Stimulated activated naive CD8-positive, alpha-beta T cell treated with anti-CD3 and anti-CD28 coated beads, Interleukin-15, amount 100 ng/mL, for 72 hours (primary cell): ENCODE results near the gene ST6GALNAC2.
"Not testable (repeated sequence)": the region's sequence is repeated elsewhere in the genome, so short reads cannot be mapped to it uniquely, and the experiment has no call there.

Experiments
- ATAC-seq: fragments of 150-1000 bp; cut with Tn5 transposase; 2 replicates; pipeline ENCODE4 v1.10.0; 2021; ENCODE audit warnings: mild to moderate bottlenecking, moderate library complexity
- DNase-seq, 2 donors: peaks; one replicate each; pipeline ENCODE4 v3.0.0; 2021 to 2022
- H3K27ac Mint-ChIP-seq, 2 donors: one replicate each; pipeline ENCODE4 v1.8.0; 2022; ENCODE audit warnings: mild to moderate bottlenecking in 2 of 2, mixed read lengths in 2 of 2, moderate library complexity in 2 of 2
- H3K27me3 Mint-ChIP-seq: one replicate; pipeline ENCODE4 v1.8.0; 2022; ENCODE audit warnings: mixed read lengths
- H3K4me1 Mint-ChIP-seq: one replicate; pipeline ENCODE4 v1.8.0; 2022; ENCODE audit warnings: mild to moderate bottlenecking, mixed read lengths
- H3K4me3 Mint-ChIP-seq, 2 donors: one replicate each; pipeline ENCODE4 v1.8.0; 2022; ENCODE audit warnings: mild to moderate bottlenecking in 2 of 2, mixed read lengths in 2 of 2, moderate library complexity in 1 of 2
- H3K9me3 Mint-ChIP-seq, 2 donors: one replicate each; pipeline ENCODE4 v1.8.0; 2022; ENCODE audit warnings: mixed read lengths in 2 of 2

Gene ST6GALNAC2

GRCh38 chr17:76612465-76612864, 26.8 kb upstream of the ST6GALNAC2 start:
- Mint-ChIP-seq H3K9me3 (no peaks in the 10 kb centered on the region), H3K27me3 (no peaks in the 10 kb centered on the region), H3K4me1 (no peaks in the 10 kb centered on the region), H3K4me3 (no peak overlapping the region), H3K27ac (no peak overlapping the region)
- ATAC-seq (no peak), DNase-seq (no peak)

- no peak overlapping the region for H3K27ac Mint-ChIP-seq
- no peaks in the 10 kb centered on the region for H3K27me3 Mint-ChIP-seq
- H3K4me3 Mint-ChIP-seq, result no peak overlapping the region
- DNase-seq (no peak), ATAC-seq (no peak)
- H3K4me1 Mint-ChIP-seq, result no peaks in the 10 kb centered on the region
- no peaks in the 10 kb centered on the region for H3K9me3 Mint-ChIP-seq
These were observed 26.1 kb upstream of the ST6GALNAC2 start for GRCh38 chr17:76611758-76612157.

- not testable (repeated sequence) for H3K27ac Mint-ChIP-seq, ATAC-seq, H3K9me3 Mint-ChIP-seq, H3K4me3 Mint-ChIP-seq, DNase-seq, H3K27me3 Mint-ChIP-seq, H3K4me1 Mint-ChIP-seq
These were observed 25.6 kb upstream of the ST6GALNAC2 start for GRCh38 chr17:76611080-76611749.

GRCh38 chr17:76606685-76607084, 21.0 kb upstream of the ST6GALNAC2 start:
- H3K4me1 Mint-ChIP-seq, DNase-seq, H3K27ac Mint-ChIP-seq, ATAC-seq, H3K4me3 Mint-ChIP-seq, H3K27me3 Mint-ChIP-seq: not testable (repeated sequence)
- peaks cover 0 to 14% of the 10 kb centered on the region in 2 donors for H3K9me3 Mint-ChIP-seq

GRCh38 chr17:76601065-76601464, 15.4 kb upstream of the ST6GALNAC2 start:
- DNase-seq, result no peak
- ATAC-seq, result no peak
- H3K4me3 Mint-ChIP-seq, result no peak overlapping the region
- peaks cover 44% of the 10 kb centered on the region for H3K27me3 Mint-ChIP-seq
- peaks cover 17% of the 10 kb centered on the region for H3K4me1 Mint-ChIP-seq
- H3K9me3 Mint-ChIP-seq, result peaks cover 0 to 14% of the 10 kb centered on the region in 2 donors
- H3K27ac Mint-ChIP-seq, result peak overlapping the region in 1 of 2 donors; percentile 3

GRCh38 chr17:76599694-76600460, 14.2 kb upstream of the ST6GALNAC2 start:
- ATAC-seq, result no peak
- peaks cover 17% of the 10 kb centered on the region for H3K4me1 Mint-ChIP-seq
- DNase-seq, result no peak

GRCh38 chr17:76598004-76598439, 12.4 kb upstream of the ST6GALNAC2 start:
- Mint-ChIP-seq H3K27me3 (peaks cover 59% of the 10 kb centered on the region), H3K4me1 (peaks cover 17% of the 10 kb centered on the region), H3K27ac (no peak overlapping the region), H3K9me3 (peaks cover 0 to 12% of the 10 kb centered on the region in 2 donors), H3K4me3 (no peak overlapping the region)
- no peak for ATAC-seq
- DNase-seq, result no peak

More at GRCh38 chr17:76599694-76600460, 14.2 kb upstream of the ST6GALNAC2 start:
- H3K27me3 Mint-ChIP-seq, result peaks cover 45% of the 10 kb centered on the region
- no peak overlapping the region for H3K4me3 Mint-ChIP-seq
- peaks cover 0 to 14% of the 10 kb centered on the region in 2 donors for H3K9me3 Mint-ChIP-seq
- no peak overlapping the region for H3K27ac Mint-ChIP-seq

GRCh38 chr17:76597156-76598003, 11.7 kb upstream of the ST6GALNAC2 start:
- DNase-seq, result no peak
- peaks cover 17% of the 10 kb centered on the region for H3K4me1 Mint-ChIP-seq
- peaks cover 0 to 6% of the 10 kb centered on the region in 2 donors for H3K9me3 Mint-ChIP-seq
- peaks cover 53% of the 10 kb centered on the region for H3K27me3 Mint-ChIP-seq
- H3K4me3 Mint-ChIP-seq, result no peak overlapping the region
- ATAC-seq, result no peak
- no peak overlapping the region for H3K27ac Mint-ChIP-seq

GRCh38 chr17:76594690-76595089, 9.0 kb upstream of the ST6GALNAC2 start:
- no peaks in the 10 kb centered on the region for H3K4me1 Mint-ChIP-seq
- no peak overlapping the region for H3K27ac Mint-ChIP-seq
- H3K4me3 Mint-ChIP-seq, result no peak overlapping the region
- DNase-seq (no peak), ATAC-seq (no peak)
- peaks cover 53% of the 10 kb centered on the region for H3K27me3 Mint-ChIP-seq
- H3K9me3 Mint-ChIP-seq, result no peaks in the 10 kb centered on the region

GRCh38 chr17:76593959-76594358, 8.3 kb upstream of the ST6GALNAC2 start:
- Mint-ChIP-seq H3K4me3 (no peak overlapping the region), H3K27ac (no peak overlapping the region), H3K9me3 (no peaks in the 10 kb centered on the region), H3K4me1 (no peaks in the 10 kb centered on the region), H3K27me3 (peaks cover 58% of the 10 kb centered on the region)
- ATAC-seq, result no peak
- DNase-seq, result no peak

GRCh38 chr17:76593384-76593826, 7.7 kb upstream of the ST6GALNAC2 start:
- no peak for ATAC-seq
- no peaks in the 10 kb centered on the region for H3K4me1 Mint-ChIP-seq
- H3K4me3 Mint-ChIP-seq, result no peak overlapping the region
- no peak for DNase-seq
- H3K27ac Mint-ChIP-seq, result no peak overlapping the region
- peaks cover 58% of the 10 kb centered on the region for H3K27me3 Mint-ChIP-seq
- H3K9me3 Mint-ChIP-seq, result no peaks in the 10 kb centered on the region

- ATAC-seq, result no peak
- Mint-ChIP-seq H3K4me3 (no peak overlapping the region), H3K4me1 (peaks cover 22% of the 10 kb centered on the region), H3K27me3 (peaks cover 72% of the 10 kb centered on the region), H3K27ac (no peak overlapping the region), H3K9me3 (no peaks in the 10 kb centered on the region)
- DNase-seq, result no peak
These were observed 2.5 kb upstream of the ST6GALNAC2 start for GRCh38 chr17:76588182-76588581.

- Mint-ChIP-seq H3K4me3 (peak overlapping the region in 1 of 2 donors; percentile 13), H3K27ac (no peak overlapping the region)
These were observed 1.3 kb upstream of the ST6GALNAC2 start for GRCh38 chr17:76586741-76587487.

GRCh38 chr17:76585033-76585648, 519 bp downstream of the ST6GALNAC2 start:
- DNase-seq, result peak in 1 of 2 donors; percentile 16
- H3K4me1 Mint-ChIP-seq, result peaks cover 22% of the 10 kb centered on the region
- H3K27ac Mint-ChIP-seq, result no peak overlapping the region
- H3K4me3 Mint-ChIP-seq, result peak overlapping the region; percentile 76 to 80
- no peak for ATAC-seq
- peaks cover 77% of the 10 kb centered on the region for H3K27me3 Mint-ChIP-seq
- no peaks in the 10 kb centered on the region for H3K9me3 Mint-ChIP-seq

More at GRCh38 chr17:76586741-76587487, 1.3 kb upstream of the ST6GALNAC2 start:
- Mint-ChIP-seq H3K27me3 (peaks cover 79% of the 10 kb centered on the region), H3K4me1 (peaks cover 22% of the 10 kb centered on the region), H3K9me3 (no peaks in the 10 kb centered on the region)
- ATAC-seq (no peak), DNase-seq (no peak)
